NCI-H128 (cell line): Measurements from ENCODE around the gene MOB3B.
"Not testable (repeated sequence)": the region's sequence is repeated elsewhere in the genome, so short reads cannot be mapped to it uniquely, and the experiment has no call there.

Source experiments
- DNase-seq: peaks from one replicate; lab custom pipeline; 2025; ENCODE audit not compliant: unreplicated experiment; lab: John Stamatoyannopoulos, UW

MOB3B gene

DNA sequence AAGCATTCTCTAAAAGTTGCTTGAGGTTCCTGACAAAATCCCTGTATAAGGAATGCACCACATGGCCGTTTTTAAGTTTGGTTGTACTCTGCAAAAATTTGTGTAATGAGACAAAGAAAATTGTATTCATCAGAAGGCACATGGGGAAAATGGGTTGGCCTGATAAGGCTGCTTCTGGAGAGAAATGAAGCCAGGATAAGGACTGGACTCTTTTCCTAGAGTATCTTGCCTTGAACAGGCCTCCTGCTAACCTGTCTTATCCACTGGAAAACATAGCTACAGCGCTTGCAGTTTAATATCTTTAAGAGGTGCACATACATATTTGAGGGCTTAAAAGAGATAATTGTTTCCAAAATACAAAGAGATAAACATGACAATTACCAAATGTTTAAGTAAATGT, 46.9 kb downstream of the MOB3B start:
- DNase-seq, result no peak

- DNase-seq, result no peak
Measured at GRCh38 chr9:27478322-27478721, 51.3 kb downstream of the MOB3B start.

- DNase-seq, result no peak
Measured at GRCh38 chr9:27476870-27477515, 52.6 kb downstream of the MOB3B start.

GRCh38 chr9:27475057-27475595, 54.5 kb downstream of the MOB3B start:
- no peak for DNase-seq

DNA sequence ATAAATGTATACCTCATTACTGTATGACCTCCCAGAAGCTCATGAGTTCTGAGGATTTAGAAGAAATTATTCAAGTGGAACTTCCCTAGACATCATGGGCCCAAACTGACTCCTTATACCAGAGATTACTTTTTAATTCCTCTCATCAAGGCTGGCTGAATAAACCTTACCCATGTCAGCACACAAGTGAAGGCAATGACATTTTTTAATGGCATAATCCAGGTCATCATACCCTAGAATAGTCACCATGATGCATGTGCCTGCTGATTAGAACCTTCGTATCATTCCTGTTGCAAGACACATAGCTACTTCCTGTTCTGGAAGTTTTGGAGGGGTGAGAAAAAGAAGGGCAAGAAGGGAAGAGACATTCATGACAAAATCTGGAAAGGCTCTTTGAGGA, 55.3 kb downstream of the MOB3B start:
- no peak for DNase-seq

DNA sequence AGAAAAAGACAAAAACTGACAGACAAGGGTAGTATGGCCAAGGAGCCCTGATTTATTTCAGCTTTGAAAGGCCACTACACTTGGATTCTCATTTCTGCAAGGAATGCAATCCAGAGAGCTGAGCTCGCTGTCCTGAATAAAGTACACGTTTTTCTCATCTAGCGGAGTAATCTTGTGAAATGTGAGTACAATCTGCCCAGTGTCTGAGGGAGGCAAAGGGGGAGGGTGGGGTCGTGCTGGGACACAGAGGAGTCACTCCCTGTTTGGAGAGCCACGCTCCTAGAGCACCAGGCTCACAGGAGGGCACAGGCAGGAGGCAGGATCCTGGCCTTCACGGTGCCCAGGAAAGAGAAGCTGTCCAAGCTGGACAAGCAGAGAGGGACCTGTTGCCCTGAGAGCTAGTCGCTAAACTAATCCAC, 56.5 kb downstream of the MOB3B start:
- no peak for DNase-seq

- DNase-seq, result no peak
Measured at GRCh38 chr9:27472195-27472594, 57.4 kb downstream of the MOB3B start.

DNA sequence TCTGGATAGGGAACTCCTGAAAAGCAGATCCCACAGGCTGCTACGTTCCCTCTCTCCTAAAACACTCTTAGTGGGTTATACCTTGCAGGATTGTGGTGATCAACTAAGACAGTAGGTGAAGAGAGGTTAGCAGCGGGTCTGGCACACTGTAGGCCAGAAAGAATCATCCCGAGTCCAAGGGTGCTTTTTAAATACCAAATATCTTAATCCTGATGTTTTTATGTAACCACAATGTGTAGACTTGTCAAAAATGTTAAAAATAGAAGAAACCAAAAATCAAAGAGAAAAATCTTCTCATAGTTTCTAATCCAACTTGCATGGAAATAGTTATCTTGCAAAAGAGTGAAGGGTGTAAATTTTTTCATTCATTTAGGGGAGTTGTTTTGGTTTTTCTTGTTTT, 57.8 kb downstream of the MOB3B start:
- no peak for DNase-seq

GRCh38 chr9:27471366-27471765, 58.2 kb downstream of the MOB3B start:
- DNase-seq, result no peak

DNA sequence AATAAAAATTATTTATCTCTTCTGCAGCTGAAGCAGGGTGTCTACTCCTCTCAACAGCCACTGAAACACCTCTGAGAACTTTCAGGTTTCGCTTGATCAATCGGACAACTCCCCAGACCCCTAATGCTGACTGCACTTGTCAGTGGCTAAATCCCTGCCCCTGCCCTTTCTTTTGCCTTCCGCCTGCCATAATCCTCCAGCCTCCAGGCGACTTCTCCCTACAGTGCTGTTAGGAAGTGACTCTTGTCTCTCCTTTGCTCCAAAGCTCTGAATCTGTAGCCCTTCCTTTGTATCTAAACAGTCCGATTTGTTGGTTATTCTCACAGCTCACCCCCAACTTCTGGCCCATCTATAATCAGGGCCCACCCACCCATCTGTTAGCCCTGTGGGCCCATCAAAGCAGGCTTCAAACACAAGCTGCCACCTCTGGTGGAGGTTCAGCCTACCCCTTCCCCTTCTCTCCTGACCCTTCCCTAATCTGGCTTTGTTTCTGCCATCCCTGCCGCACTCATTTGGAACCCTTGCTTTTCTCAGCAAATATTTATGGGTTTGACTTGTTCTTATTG, 59.2 kb downstream of the MOB3B start:
- no peak for DNase-seq

GRCh38 chr9:27469550-27469949, 60.1 kb downstream of the MOB3B start:
- no peak for DNase-seq

GRCh38 chr9:27468462-27469110, 61.0 kb downstream of the MOB3B start:
- no peak for DNase-seq

- DNase-seq, result no peak
Measured at GRCh38 chr9:27468000-27468399, 61.6 kb downstream of the MOB3B start.

- DNase-seq, result peak; percentile 52
Measured at GRCh38 chr9:27467486-27467885, 62.1 kb downstream of the MOB3B start.

- DNase-seq, result not testable (repeated sequence)
Measured at GRCh38 chr9:27466516-27466915, 63.1 kb downstream of the MOB3B start.

DNA sequence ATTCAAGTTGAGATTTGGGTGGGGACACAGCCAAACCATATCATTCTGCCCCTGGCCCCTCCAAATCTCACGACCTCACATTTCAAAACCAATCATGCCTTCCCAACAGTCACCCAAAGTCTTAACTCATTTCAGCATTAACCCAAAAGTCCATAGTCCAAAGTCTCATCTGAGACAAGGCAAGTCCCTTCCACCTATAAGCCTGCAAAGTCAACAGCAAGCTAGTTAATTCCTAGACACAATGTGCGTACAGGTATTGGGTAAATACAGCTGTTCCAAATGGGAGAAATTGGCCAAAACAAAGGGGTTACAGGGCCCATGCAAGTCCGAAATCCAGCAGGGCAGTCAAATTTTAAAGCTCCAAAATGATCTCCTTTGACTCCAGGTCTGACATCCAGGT, 64.7 kb downstream of the MOB3B start:
- not testable (repeated sequence) for DNase-seq

- no peak for DNase-seq
Measured at GRCh38 chr9:27462846-27463245, 66.8 kb downstream of the MOB3B start.

GRCh38 chr9:27462434-27462833, 67.2 kb downstream of the MOB3B start:
- no peak for DNase-seq

GRCh38 chr9:27460226-27461023, 69.2 kb downstream of the MOB3B start:
- no peak for DNase-seq

DNA sequence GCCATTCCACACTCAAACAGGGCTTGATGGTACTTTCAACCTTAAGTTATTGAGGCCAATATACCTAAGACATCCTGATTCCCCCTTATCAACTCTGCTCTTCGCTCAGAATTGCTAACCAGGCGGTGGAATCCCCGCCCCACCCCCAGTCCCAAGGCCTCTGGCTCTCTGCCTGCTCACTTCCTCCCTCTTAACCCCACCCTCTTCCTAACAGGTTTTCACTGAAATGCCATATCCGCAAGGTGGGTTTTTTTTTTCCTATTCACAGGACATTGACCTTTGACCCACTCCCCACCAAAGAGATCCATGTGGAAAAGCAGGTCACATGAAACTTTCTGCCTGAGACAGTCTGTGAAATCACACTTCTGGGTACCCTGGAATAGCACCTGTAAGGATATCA, 72.2 kb downstream of the MOB3B start:
- DNase-seq, result no peak

- DNase-seq, result no peak
Measured at GRCh38 chr9:27453860-27454553, 75.6 kb downstream of the MOB3B start.
